Neutrophil (primary cell): Measurements from ENCODE around the gene TNIK.

Experiments
- H3K27ac ChIP-seq: fragments of 200-600 bp; sonication (generic); 2 replicates; pipeline ENCODE4 v1.5.1; 2016; ENCODE audit warnings: mild to moderate bottlenecking, moderate library complexity
- H3K27me3 ChIP-seq: fragments of 200-600 bp; sonication (generic); 2 replicates; pipeline ENCODE4 v1.6.0; 2016; ENCODE audit warnings: mild to moderate bottlenecking
- H3K36me3 ChIP-seq: fragments of 200-600 bp; sonication (generic); 2 replicates; pipeline ENCODE4 v1.5.1; 2017
- H3K4me1 ChIP-seq, 2 experiments: fragments of 200-600 bp in 1 of 2; sonication (generic) in 1 of 2; 1 replicate in 1 of 2; 2 replicates in 1 of 2; pipeline versions ENCODE4 v1.5.1 to v1.6.1; 2013 to 2016; ENCODE audit warnings: low read depth in 1 of 2, low read length in 1 of 2, mild to moderate bottlenecking in 1 of 2, moderate library complexity in 1 of 2; ENCODE audit not compliant: control insufficient read depth in 1 of 2, insufficient read depth in 1 of 2
- H3K4me3 ChIP-seq, 2 experiments: fragments of 200-600 bp in 1 of 2; sonication (generic) in 1 of 2; 1 replicate in 1 of 2; 2 replicates in 1 of 2; pipeline ENCODE4 v1.5.1; 2013 to 2016; ENCODE audit warnings: low read depth in 1 of 2, low read length in 1 of 2, mild to moderate bottlenecking in 1 of 2, moderate library complexity in 1 of 2
- H3K9me3 ChIP-seq: fragments of 200-600 bp; sonication (generic); 2 replicates; pipeline ENCODE4 v1.5.1; 2016
- CTCF ChIP-seq: fragments of 200-600 bp; sonication (generic); IDR thresholded peaks from 2 replicates; pipeline ENCODE4 v1.5.1; 2016; ENCODE audit warnings: antibody characterized with exemption

The TNIK gene

GRCh38 chr3:171282041-171282440 lies 178.2 kb downstream of the TNIK start:
- Histone ChIP-seq H3K9me3 (no peaks in the 10 kb centered on the region), H3K36me3 (no peaks in the 10 kb centered on the region), H3K27me3 (no peaks in the 10 kb centered on the region), H3K4me3 (no peak overlapping the region), H3K27ac (no peak overlapping the region), H3K4me1 (no peaks in the 10 kb centered on the region)
- TF ChIP-seq CTCF, result no peak

DNA sequence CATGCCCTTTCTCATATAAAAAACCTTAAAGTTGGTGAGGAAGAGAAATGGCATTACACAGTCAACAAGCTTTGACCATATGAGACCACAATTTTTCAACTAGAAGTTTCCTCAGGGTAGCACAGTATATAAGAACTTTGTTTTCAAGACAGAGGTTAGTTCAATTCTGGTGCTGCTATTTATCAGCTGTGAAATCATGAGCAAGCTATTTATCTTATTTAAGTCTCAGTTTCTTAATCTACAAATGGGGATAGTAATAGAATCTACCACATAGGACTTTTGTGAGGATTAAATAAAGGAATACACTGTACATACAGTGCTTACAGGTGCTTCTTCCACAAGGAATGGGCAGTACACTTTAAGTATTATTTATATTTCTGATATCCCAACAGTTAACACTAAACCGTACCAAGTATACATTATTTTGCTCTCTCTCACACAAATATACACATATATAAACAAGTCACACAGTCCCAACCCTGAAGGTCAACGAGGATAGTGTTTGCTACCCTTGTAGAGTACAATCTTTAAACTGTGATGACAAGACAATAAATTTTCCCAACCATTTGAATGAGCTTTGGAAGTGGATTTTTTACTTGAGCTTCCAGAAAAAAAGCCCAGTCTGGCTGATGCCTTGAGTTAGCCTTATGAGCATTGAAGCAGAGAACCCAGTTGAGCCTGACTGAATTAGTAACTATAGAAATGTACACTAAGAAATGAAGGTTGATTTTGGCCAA lies 178.8 kb downstream of the TNIK start:
- TF ChIP-seq CTCF, result no peak
- H3K27ac ChIP-seq, result no peak overlapping the region
- no peaks in the 10 kb centered on the region for H3K4me1 ChIP-seq
- H3K9me3 ChIP-seq, result no peaks in the 10 kb centered on the region
- no peaks in the 10 kb centered on the region for H3K27me3 ChIP-seq
- H3K36me3 ChIP-seq, result no peaks in the 10 kb centered on the region
- no peak overlapping the region for H3K4me3 ChIP-seq

- Histone ChIP-seq H3K4me1 (no peaks in the 10 kb centered on the region), H3K4me3 (no peak overlapping the region), H3K27ac (no peak overlapping the region), H3K36me3 (no peaks in the 10 kb centered on the region), H3K27me3 (no peaks in the 10 kb centered on the region), H3K9me3 (no peaks in the 10 kb centered on the region)
- no peak for TF ChIP-seq CTCF
Measured at GRCh38 chr3:171279972-171280371, 180.2 kb downstream of the TNIK start.

- no peaks in the 10 kb centered on the region for H3K36me3 ChIP-seq
- H3K4me3 ChIP-seq, result no peak overlapping the region
- H3K9me3 ChIP-seq, result no peaks in the 10 kb centered on the region
- no peaks in the 10 kb centered on the region for H3K4me1 ChIP-seq
- TF ChIP-seq CTCF, result no peak
- H3K27me3 ChIP-seq, result no peaks in the 10 kb centered on the region
- H3K27ac ChIP-seq, result no peak overlapping the region
Measured at GRCh38 chr3:171278299-171278590, 182.0 kb downstream of the TNIK start.

DNA sequence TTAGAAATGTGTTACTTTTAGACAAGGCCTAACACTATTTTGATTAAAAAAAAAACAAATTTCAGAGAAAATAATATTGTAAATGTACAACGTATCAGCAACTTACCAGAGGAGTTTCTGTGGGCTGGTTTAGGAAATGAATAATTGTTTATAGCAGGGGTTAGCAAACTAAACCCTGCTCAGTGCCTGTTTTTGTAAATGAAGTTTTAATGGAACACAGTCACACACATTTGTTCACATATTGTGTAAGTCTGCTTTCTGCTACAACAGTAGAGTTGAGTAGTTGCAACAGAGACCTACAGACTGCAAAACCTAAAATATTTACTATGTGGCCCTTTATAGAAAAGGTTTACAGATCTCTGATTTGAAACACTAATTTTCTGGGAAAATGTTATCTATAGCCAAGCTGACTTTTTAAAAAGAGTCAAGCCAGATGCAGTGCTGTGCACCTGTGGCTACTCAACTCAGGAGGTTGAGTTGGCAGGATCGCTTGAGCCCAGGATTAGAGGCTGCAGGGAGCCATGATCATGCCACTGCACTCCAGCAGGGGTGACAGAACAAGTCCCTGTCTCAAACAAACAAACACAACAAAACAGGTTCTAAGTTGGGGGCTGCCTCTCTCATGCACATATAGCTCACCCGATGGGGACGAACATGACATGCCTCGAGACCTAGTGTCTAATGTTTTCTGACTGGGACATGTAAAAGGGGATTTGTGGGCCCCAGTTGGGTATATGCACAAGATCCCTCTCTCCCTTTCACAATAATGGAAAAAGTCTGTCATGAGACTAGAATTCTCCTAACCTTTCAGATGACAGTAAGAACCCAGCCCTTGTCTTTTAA lies 182.5 kb downstream of the TNIK start:
- no peaks in the 10 kb centered on the region for H3K27me3 ChIP-seq
- no peaks in the 10 kb centered on the region for H3K9me3 ChIP-seq
- H3K27ac ChIP-seq, result no peak overlapping the region
- H3K4me3 ChIP-seq, result no peak overlapping the region
- no peaks in the 10 kb centered on the region for H3K4me1 ChIP-seq
- H3K36me3 ChIP-seq, result no peaks in the 10 kb centered on the region
- no peak for TF ChIP-seq CTCF
